Brain microvascular endothelial cell (primary cell): ENCODE data around the gene PDLIM1.
A peak's percentile ranks its signal among the peaks of the same experiment; 100 is the strongest.

Experiments
- DNase-seq: peaks from one replicate; pipeline ENCODE4 v3.0.0-alpha.2; 2020
- H3K27ac ChIP-seq: fragments of 250-450 bp; sonication (Bioruptor Pico); 2 replicates; pipeline ENCODE4 v1.5.1; 2020; ENCODE audit warnings: mild to moderate bottlenecking, moderate library complexity
- H3K27me3 ChIP-seq: fragments of 250-450 bp; sonication (Bioruptor Pico); replicated peaks from 2 replicates; pipeline ENCODE4 v1.5.1; 2020; ENCODE audit warnings: mild to moderate bottlenecking
- H3K36me3 ChIP-seq: fragments of 250-450 bp; sonication (Bioruptor Pico); replicated peaks from 2 replicates; pipeline ENCODE4 v1.5.1; 2020; ENCODE audit warnings: mild to moderate bottlenecking
- H3K4me3 ChIP-seq: 2 replicates; pipeline ENCODE4 v1.5.1; 2011; ENCODE audit warnings: low read depth, mild to moderate bottlenecking, control low read depth, low read length, moderate library complexity
- CTCF ChIP-seq: IDR thresholded peaks from 2 replicates; pipeline ENCODE4 v1.5.1; 2011; ENCODE audit warnings: low read depth, mild to moderate bottlenecking, moderate library complexity, low read length, control low read depth, inconsistent platforms; ENCODE audit errors: missing control alignments
- in situ Hi-C: cut with HindIII; loops from 2 replicates; pipeline ENCODE4 v1.10.0; 2017; ENCODE audit warnings: low sequenced_read_pairs, low pct_ligation_motif_present

The PDLIM1 gene

DNA sequence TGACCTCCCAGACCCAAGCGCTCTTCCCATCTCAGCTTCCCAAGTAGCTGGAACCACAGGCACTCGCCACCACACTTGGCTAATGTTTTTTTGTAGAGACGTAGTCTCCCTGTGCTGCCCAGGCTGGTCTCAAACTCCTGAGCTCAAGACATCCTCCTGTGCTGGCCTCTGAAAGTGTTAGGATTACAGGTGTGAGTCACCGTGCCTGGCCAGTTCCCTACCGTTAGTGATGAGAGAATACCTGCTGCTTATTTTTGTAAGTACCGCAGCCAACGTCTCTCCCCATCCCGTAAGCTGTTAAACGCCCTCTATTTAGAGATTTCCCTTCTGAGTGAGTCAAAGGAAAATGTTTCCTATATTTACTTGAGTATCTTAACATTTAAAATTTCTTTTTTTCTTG lies 38.5 kb upstream of the PDLIM1 start:
- Histone ChIP-seq H3K27ac (no peak overlapping the region), H3K27me3 (no peaks in the 10 kb centered on the region), H3K36me3 (no peaks in the 10 kb centered on the region), H3K4me3 (no peak overlapping the region)
- no peak for TF ChIP-seq CTCF
- DNase-seq, result no peak
- in situ Hi-C loops, result no loop called here

DNA sequence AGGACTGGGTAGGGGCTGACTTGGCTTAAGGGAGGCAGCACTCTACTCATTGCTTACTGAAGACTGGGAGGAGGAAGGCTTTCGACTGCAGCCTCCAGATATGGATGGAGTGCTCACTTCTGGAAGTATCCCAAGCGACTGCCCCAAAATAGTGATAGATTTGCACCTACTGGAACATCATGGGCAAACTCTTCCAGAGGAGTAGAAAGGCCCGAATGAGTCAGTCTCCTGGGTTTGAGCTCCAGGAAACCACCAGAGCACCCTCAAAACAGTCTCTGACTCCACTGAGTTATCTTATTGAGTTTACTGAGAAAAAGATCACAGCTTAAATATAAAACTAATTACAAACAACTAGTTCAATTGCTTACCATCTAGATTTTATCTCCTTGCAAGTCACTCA lies 37.2 kb upstream of the PDLIM1 start:
- no peak overlapping the region for H3K27ac ChIP-seq
- no peaks in the 10 kb centered on the region for H3K36me3 ChIP-seq
- in situ Hi-C loops, result no loop called here
- no peak for DNase-seq
- H3K4me3 ChIP-seq, result no peak overlapping the region
- H3K27me3 ChIP-seq, result no peaks in the 10 kb centered on the region
- no peak for TF ChIP-seq CTCF

GRCh38 chr10:95327367-95327766 lies 36.6 kb upstream of the PDLIM1 start:
- in situ Hi-C loops, result no loop called here
- Histone ChIP-seq H3K27me3 (no peaks in the 10 kb centered on the region), H3K27ac (no peak overlapping the region), H3K36me3 (no peaks in the 10 kb centered on the region), H3K4me3 (no peak overlapping the region)
- DNase-seq, result peak; percentile 31
- TF ChIP-seq CTCF, result no peak

DNA sequence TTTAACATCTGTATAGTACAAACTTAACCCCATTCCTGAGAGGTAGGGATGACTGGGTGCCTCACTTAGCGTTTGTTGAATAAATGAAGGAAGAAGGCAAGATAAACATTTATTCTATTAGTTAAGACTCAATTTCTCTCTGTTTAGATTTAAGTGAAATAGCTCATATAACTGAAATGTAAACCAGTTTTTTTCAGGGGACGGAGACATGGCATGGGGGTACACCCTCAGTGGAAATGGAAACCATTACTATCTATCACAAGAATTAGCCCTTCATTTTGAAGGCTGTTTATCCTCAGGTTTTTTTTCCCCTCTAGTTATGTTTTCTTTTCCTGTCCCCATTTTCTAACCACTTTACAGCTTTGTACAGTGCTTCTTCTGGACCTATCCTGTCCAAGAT lies 35.6 kb upstream of the PDLIM1 start:
- H3K36me3 ChIP-seq, result no peaks in the 10 kb centered on the region
- no peak overlapping the region for H3K27ac ChIP-seq
- DNase-seq, result no peak
- H3K27me3 ChIP-seq, result no peaks in the 10 kb centered on the region
- H3K4me3 ChIP-seq, result no peak overlapping the region
- no peak for TF ChIP-seq CTCF
- in situ Hi-C loops, result no loop called here

- H3K36me3 ChIP-seq, result no peaks in the 10 kb centered on the region
- in situ Hi-C loops, result no loop called here
Observed at GRCh38 chr10:95325863-95326262, 35.1 kb upstream of the PDLIM1 start.

More at GRCh38 chr10:95325863-95326262, 35.1 kb upstream of the PDLIM1 start:
- no peaks in the 10 kb centered on the region for H3K27me3 ChIP-seq
- H3K4me3 ChIP-seq, result no peak overlapping the region
- TF ChIP-seq CTCF, result no peak
- H3K27ac ChIP-seq, result no peak overlapping the region
- no peak for DNase-seq
